ENCODE measurements around the gene JPH2. TPM values are rescaled to one million over a fixed set of nuclear protein-coding genes. Genes with fewer than 3 reads are reported as not detected.
A peak's percentile ranks its signal among the peaks of the same experiment; 100 is the strongest.

JPH2 gene
- total RNA-seq, 1 donor from 2014 or later, result 181 TPM

- ATAC-seq (ENCODE audit: poor library complexity) (peak; percentile 87), DNase-seq (peak; percentile 71)
- intact Hi-C loops (cut with DNase I), result loop anchor here (2.0 to 10.0 kb wide), 4 partner anchors 170 to 667 kb away; partner anchors contain the start of gene YWHAB
Measured at GRCh38 chr20:44217342-44218092, 30.5 kb upstream of the JPH2 start.

DNA sequence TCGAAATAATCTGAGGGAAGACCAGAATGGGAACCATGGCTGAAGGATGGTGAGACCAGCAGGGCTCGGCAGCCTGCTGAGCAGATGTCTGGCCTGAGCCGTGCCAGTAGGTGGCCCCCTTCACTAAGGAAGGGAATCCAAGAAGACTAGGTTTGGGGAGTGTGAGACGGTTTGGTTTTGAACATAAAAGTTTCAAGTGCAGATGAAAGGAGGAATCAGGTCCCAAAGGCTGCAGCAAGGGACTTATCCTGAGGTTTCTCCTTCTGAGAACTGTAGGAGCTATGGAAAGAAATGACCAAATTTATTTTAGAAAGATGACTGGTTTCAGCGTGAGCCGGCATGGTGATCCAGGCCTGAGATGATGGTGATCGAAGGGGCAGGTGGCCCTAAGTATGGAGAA lies 28.1 kb upstream of the JPH2 start:
- intact Hi-C loops (cut with DNase I), result loop anchor here (2.0 to 10.0 kb wide), 4 partner anchors 96 to 670 kb away; partner anchors contain the start of genes FITM2 and YWHAB
- ATAC-seq (ENCODE audit: poor library complexity) (no peak), DNase-seq (peak; percentile 81)

- intact Hi-C loops (cut with DNase I), result loop anchor here (10.0 kb wide), 2 partner anchors 402 to 672 kb away; partner anchors contain the start of gene YWHAB
- ATAC-seq (ENCODE audit: poor library complexity) (no peak), DNase-seq (no peak)
Measured at GRCh38 chr20:44212792-44213191, 25.8 kb upstream of the JPH2 start.

DNA sequence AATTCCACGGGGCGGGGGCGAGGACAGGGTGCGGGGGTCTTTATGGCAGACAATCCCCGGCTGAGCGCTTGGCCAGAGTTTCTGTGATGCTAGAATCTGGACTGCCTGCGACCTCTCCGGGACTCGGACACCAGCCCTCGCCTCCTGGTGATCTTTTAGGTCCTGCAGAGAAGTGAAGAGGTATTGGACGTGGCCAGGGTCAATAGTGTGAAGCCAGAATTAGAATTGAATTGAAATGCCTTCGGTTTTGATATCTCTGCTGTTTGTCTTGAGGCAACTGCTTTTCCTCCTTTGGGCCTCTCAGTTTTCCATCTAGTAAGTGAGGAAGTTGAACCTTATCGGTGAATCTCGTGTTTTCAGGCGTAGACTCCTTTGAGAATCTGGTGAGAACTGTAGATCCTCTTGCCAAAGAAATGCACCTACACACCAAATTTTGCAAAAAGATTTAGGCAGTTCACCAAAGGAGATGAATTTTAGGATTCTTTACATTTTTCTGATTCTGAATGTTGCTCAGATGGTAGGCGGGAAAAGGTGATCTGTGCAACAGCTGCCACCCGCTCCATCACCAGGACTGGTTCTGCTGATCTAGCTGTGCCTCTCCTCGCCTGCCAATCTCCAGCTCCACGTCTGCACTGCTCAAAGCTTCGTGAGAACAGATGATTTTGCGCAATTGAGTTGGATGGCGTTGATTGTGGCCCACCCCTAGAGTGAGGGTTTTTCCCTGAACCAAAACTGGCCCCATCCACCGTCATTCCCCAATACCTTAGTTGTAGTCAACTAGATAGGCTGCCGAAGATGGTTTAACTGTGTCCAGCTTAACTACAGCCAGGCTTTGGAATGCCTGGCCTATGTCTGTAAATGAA lies 24.4 kb upstream of the JPH2 start:
- DNase-seq (no peak), ATAC-seq (ENCODE audit: poor library complexity) (no peak)
- intact Hi-C loops (cut with DNase I), result loop anchor here (10.0 kb wide), 2 partner anchors 403 to 673 kb away; partner anchors contain the start of gene YWHAB

DNA sequence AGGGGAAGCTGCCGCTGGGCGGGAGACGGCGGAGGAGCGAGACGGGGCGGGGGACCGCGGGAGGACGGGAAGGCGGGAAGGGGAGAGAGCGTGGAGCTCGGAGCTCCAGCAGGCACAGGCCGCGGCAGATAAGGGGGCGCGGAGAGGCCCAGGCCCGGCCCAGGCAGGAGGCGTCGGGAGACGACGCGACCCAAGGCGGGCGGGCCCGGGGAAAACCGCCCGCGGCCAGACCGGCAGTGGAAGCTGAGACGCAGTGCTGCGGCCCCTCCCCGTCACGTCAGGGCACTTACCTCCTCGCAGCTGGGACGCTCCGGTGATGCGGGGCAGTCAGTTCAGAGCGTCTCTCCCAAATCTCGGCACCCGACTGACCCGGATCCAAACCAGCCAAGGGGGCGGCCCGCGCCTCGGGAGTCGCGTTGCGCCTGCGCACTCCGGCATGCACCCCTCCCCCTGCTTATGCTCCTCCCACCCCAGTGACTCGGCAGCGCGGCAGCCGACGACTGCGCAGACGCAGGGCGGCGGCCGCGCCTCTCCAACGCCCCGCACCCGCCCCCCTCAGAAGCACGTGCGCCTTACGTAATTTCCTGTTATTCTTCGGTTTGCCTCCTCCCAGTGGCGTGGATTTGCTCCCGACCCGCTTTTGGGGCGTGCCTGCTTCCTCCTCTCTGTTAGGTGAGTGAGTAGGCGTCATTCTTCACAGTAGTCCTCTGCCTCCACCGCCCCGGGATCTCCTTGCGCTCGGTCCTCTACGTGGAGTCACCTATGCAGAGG lies 23.6 kb upstream of the JPH2 start, which contains the start of gene OSER1:
OSER1 (minus strand) TSS at position 366 of the 771 bp plus-strand sequence. CDS start 3,814 bp downstream, outside the sequence.
- intact Hi-C loops (cut with DNase I), result loop anchor here (10.0 kb wide), 2 partner anchors 404 to 674 kb away; partner anchors contain the start of gene YWHAB
- ATAC-seq (ENCODE audit: poor library complexity) (peak; percentile 96), DNase-seq (peak; percentile 97)

- DNase-seq, result no peak
- ATAC-seq (ENCODE audit: poor library complexity), result peak; percentile 4
- intact Hi-C loops (cut with DNase I), result loop anchor here (10.0 kb wide), 2 partner anchors 405 to 675 kb away; partner anchors contain the start of gene YWHAB
Measured at GRCh38 chr20:44209686-44210405, 22.9 kb upstream of the JPH2 start.

- intact Hi-C loops (cut with DNase I), result no loop called here
- ATAC-seq (ENCODE audit: poor library complexity) (no peak), DNase-seq (no peak)
Measured at GRCh38 chr20:44208770-44209169, 21.8 kb upstream of the JPH2 start.

DNA sequence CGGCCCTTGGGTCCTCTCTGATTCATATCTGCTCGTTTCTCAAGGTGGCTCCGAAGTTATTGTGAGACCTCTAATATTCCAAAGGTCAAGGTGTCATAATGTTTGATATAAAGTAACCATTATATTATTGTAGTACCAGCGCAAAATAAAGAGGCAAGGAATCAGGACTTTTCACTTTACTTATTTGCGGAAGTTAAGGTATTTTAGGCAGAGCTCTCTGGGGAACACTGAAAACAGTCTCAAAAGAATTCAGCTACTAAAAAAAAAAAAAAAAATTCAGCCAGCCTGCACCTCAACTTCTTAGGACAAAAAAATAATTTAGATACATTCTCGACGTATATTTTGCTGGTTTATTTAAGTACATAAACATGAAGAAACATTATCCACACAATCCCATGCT lies 21.2 kb upstream of the JPH2 start:
- intact Hi-C loops (cut with DNase I), result no loop called here
- ATAC-seq (ENCODE audit: poor library complexity), result no peak
- DNase-seq, result no peak

DNA sequence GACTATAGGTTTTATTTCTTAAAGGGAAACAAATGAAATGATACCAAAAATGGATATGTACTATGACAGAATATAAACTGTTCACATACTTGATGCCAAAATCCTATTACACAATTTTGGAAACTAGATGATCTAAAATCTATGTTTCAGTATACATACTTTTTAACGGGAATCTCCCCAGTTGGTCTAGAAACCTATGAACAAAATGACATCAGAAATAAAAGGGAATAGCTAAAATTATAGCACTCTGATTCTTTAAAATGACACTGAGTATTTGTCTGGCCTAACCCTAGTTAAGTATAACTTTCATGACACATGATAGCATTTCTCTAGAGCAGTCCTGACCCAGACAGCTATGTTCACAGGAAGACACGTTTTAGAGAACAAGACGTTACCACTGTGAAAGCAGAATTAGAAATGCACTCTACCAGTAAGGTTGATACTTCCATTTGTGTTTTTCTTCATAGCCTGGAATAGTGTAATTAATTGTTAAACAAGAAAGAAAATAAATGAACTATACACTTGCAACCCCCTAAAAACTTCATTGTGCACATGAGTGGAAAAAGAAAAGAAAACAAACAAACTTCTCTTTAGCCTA lies 20.2 kb upstream of the JPH2 start:
- intact Hi-C loops (cut with DNase I), result no loop called here
- ATAC-seq (ENCODE audit: poor library complexity), result no peak
- DNase-seq, result no peak

- intact Hi-C loops (cut with DNase I), result no loop called here
- ATAC-seq (ENCODE audit: poor library complexity) (no peak), DNase-seq (no peak)
Measured at GRCh38 chr20:44206132-44206531, 19.1 kb upstream of the JPH2 start.

- intact Hi-C loops (cut with DNase I), result no loop called here
- DNase-seq (no peak), ATAC-seq (ENCODE audit: poor library complexity) (no peak)
Measured at GRCh38 chr20:44204832-44205215, 17.8 kb upstream of the JPH2 start.

- intact Hi-C loops (cut with DNase I), result no loop called here
- DNase-seq, result no peak
- ATAC-seq (ENCODE audit: poor library complexity), result peak; percentile 47
Measured at GRCh38 chr20:44204156-44204831, 17.3 kb upstream of the JPH2 start.

DNA sequence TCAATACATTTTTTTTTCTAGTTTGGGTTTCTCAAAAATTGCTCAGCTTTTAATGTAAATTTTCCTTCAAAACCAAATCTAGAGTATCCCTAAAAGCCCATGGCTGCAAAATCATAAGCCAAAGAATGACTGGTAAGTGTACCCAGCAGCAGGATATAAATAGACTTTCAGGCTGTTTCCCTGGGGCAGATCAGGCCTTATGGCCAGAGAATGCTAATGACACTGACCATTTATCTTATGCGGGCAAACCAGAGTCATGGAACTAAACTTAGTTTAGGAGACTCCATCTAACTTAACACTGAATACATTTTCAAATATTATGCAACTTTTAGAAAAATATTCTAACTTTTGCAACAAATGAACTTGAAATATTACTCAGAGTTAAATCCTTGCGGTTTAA lies 16.2 kb upstream of the JPH2 start:
- DNase-seq (no peak), ATAC-seq (ENCODE audit: poor library complexity) (peak; percentile 85)
- intact Hi-C loops (cut with DNase I), result no loop called here

- DNase-seq (no peak), ATAC-seq (ENCODE audit: poor library complexity) (no peak)
- intact Hi-C loops (cut with DNase I), result no loop called here
Measured at GRCh38 chr20:44200983-44201382, 14.0 kb upstream of the JPH2 start.

GRCh38 chr20:44200371-44200770 lies 13.4 kb upstream of the JPH2 start:
- intact Hi-C loops (cut with DNase I), result no loop called here
- ATAC-seq (ENCODE audit: poor library complexity) (no peak), DNase-seq (no peak)

DNA sequence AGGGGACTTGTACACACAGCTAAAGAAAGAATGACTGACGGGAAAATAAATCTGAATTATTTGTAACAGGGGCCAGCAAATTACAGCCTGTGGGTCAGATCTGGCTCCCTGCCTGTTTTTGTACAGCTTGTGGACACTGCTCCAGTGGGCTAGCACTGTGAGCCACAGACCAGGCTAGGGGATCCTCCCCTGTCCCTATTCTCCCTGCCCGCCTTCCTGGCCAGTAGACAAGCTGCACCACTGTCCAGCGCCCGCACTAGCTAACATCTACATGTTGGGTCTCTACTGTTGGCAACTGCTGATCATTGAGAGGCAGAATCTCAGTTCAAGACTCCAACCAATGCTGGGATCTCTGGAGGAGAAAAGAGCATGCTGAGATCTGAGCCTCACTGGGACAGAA lies 12.9 kb upstream of the JPH2 start:
- ATAC-seq (ENCODE audit: poor library complexity) (no peak), DNase-seq (no peak)
- intact Hi-C loops (cut with DNase I), result no loop called here

GRCh38 chr20:44198872-44199271 lies 11.9 kb upstream of the JPH2 start:
- ATAC-seq (ENCODE audit: poor library complexity) (no peak), DNase-seq (no peak)
- intact Hi-C loops (cut with DNase I), result no loop called here
